GM12865 (cell line): ENCODE data around the gene TRIM73.
A peak's percentile ranks its signal among the peaks of the same experiment; 100 is the strongest.
"Not testable (repeated sequence)": the region's sequence is repeated elsewhere in the genome, so short reads cannot be mapped to it uniquely, and the experiment has no call there.

ENCODE experiments used
- DNase-seq: peaks from one replicate; pipeline ENCODE4 v3.0.0; 2010; ENCODE audit warnings: low read depth
- H3K4me3 ChIP-seq: 2 replicates; pipeline ENCODE4 v1.5.1; 2011; ENCODE audit warnings: mild to moderate bottlenecking, low read depth, low read length, control low read depth

Gene TRIM73

GRCh38 chr7:75414708-75415427 lies 19.4 kb downstream of the TRIM73 start:
- not testable (repeated sequence) for DNase-seq, H3K4me3 ChIP-seq

- not testable (repeated sequence) for DNase-seq, H3K4me3 ChIP-seq
Measured at GRCh38 chr7:75415428-75415817, 20.0 kb downstream of the TRIM73 start.

GRCh38 chr7:75415829-75416373 lies 20.5 kb downstream of the TRIM73 start:
- not testable (repeated sequence) for H3K4me3 ChIP-seq, DNase-seq

GRCh38 chr7:75416787-75417186 lies 21.4 kb downstream of the TRIM73 start:
- H3K4me3 ChIP-seq, DNase-seq: not testable (repeated sequence)

- not testable (repeated sequence) for H3K4me3 ChIP-seq, DNase-seq
Measured at GRCh38 chr7:75418292-75418858, 22.9 kb downstream of the TRIM73 start.

- DNase-seq, H3K4me3 ChIP-seq: not testable (repeated sequence)
Measured at GRCh38 chr7:75419210-75419609, 23.8 kb downstream of the TRIM73 start.

GRCh38 chr7:75419693-75420092 lies 24.3 kb downstream of the TRIM73 start:
- H3K4me3 ChIP-seq, DNase-seq: not testable (repeated sequence)

GRCh38 chr7:75420152-75420551 lies 24.7 kb downstream of the TRIM73 start:
- not testable (repeated sequence) for DNase-seq, H3K4me3 ChIP-seq

GRCh38 chr7:75421798-75422710 lies 26.6 kb downstream of the TRIM73 start:
- not testable (repeated sequence) for H3K4me3 ChIP-seq, DNase-seq

- not testable (repeated sequence) for H3K4me3 ChIP-seq, DNase-seq
Measured at GRCh38 chr7:75423481-75423880, 28.1 kb downstream of the TRIM73 start.

- H3K4me3 ChIP-seq, DNase-seq: not testable (repeated sequence)
Measured at GRCh38 chr7:75439000-75439399, 43.6 kb downstream of the TRIM73 start.

GRCh38 chr7:75442101-75442464 lies 46.7 kb downstream of the TRIM73 start:
- not testable (repeated sequence) for DNase-seq
- peak overlapping the region; percentile 39 for H3K4me3 ChIP-seq

- not testable (repeated sequence) for DNase-seq
- peak overlapping the region; percentile 56 for H3K4me3 ChIP-seq
Measured at GRCh38 chr7:75442465-75443111, 47.2 kb downstream of the TRIM73 start.

- not testable (repeated sequence) for DNase-seq, H3K4me3 ChIP-seq
Measured at GRCh38 chr7:75449946-75450345, 54.5 kb downstream of the TRIM73 start.
